K562 (cell line): ENCODE data around the gene RACK1. TPM values are rescaled to one million over a fixed set of nuclear protein-coding genes. Genes with fewer than 3 reads are reported as not detected.

Experiments
- ETV1 ChIP-seq: fragments of 450-650 bp; conservative IDR thresholded peaks from 2 replicates; pipeline ENCODE4 v1.6.1; 2016; ENCODE audit warnings: missing genetic modification characterization, control low read depth, low read depth, missing compliant biosample characterization
- HDAC1 ChIP-seq, 2 experiments: fragments of 450-650 bp; IDR thresholded peaks; 2 replicates each; pipeline ENCODE4 v1.6.1; 2016 to 2017; ENCODE audit warnings: inconsistent platforms in 1 of 2, mild to moderate bottlenecking in 1 of 2, moderate library complexity in 1 of 2
- HNRNPH1 ChIP-seq: fragments of 200-400 bp; formaldehyde crosslinking; optimal IDR thresholded peaks from 2 replicates; pipeline ENCODE3; 2017; ENCODE audit warnings: low read depth, mild to moderate bottlenecking, low read length, moderate library complexity
- NFRKB ChIP-seq: fragments of 450-650 bp; IDR thresholded peaks from 2 replicates; pipeline ENCODE4 v1.6.1; 2016; ENCODE audit warnings: low read depth
- SOX6 ChIP-seq: fragments of 450-650 bp; IDR thresholded peaks from 2 replicates; pipeline ENCODE4 v1.6.1; 2014; ENCODE audit warnings: mild to moderate bottlenecking
- STAT5A ChIP-seq: IDR thresholded peaks from 2 replicates; pipeline ENCODE4 v1.6.1; 2012; ENCODE audit warnings: low read length, inconsistent platforms, borderline replicate concordance
- TRIM28 ChIP-seq: fragments of 450-650 bp; IDR thresholded peaks from 2 replicates; pipeline ENCODE4 v1.6.1; 2017
- ZNF184 ChIP-seq: sonication (generic); formaldehyde crosslinking; IDR thresholded peaks from 2 replicates; pipeline ENCODE4 v1.5.0; 2020; ENCODE audit warnings: missing genetic modification reagents
- polyA plus RNA-seq, 8 experiments: library from polyadenylated mRNA; depleted of rRNA in 4 of 8; stranded (reverse) in 5 of 8; unstranded in 3 of 8; fragments of >200 nt; fragmentation: Nextera tagmentation in 2 of 8; fragmentation: Illumina TruSeq in 1 of 8; extraction: Ambion mirVana in 2 of 8; extraction: Trizol in 1 of 8; gene quantifications; 2 replicates each; pipeline versions ENCODE4 v1.2.1 to v1.2.3, GENCODE V29; 2011 to 2014; ENCODE audit warnings: inconsistent platforms in 1 of 8, missing spikeins in 1 of 8
- total RNA-seq, 7 experiments: library from RNA; depleted of rRNA in 6 of 7; stranded (reverse); fragments of >200 nt in 6 of 7; fragmentation: Illumina TruSeq in 2 of 7; extraction: Trizol in 2 of 7; gene quantifications; 2 replicates each; pipeline versions ENCODE4 v1.2.1 to v1.2.3, GENCODE V29; 2011 to 2021; ENCODE audit warnings: low replicate concordance in 1 of 7
- TF ChIP-seq, protein P1 (sequence below), 2 experiments: fragments of 450-650 bp in 1 of 2; sonication (generic) in 1 of 2; formaldehyde crosslinking in 1 of 2; IDR thresholded peaks; 2 replicates each; pipeline versions ENCODE4 v1.7.1 to v1.9.0; 2016 to 2022; ENCODE audit warnings: inconsistent platforms in 1 of 2, mild to moderate bottlenecking in 1 of 2, missing genetic modification reagents in 1 of 2
- TF ChIP-seq, protein P2 (sequence below): fragments of 450-650 bp; IDR thresholded peaks from 2 replicates; pipeline ENCODE4 v1.7.1; 2018; ENCODE audit warnings: mild to moderate bottlenecking, low read depth; ENCODE audit not compliant: partially characterized antibody
- TF ChIP-seq, protein P3 (sequence below), 2 experiments: fragments of 450-650 bp; IDR thresholded peaks; 2 replicates each; pipeline ENCODE4 v1.6.1; 2016

Gene RACK1
- total and polyA plus RNA-seq, 9 of the 15 experiments (the other 6 are each of a cell fraction or from before 2014, with no cell fraction given), result 2,303 to 5,311 (median 3,833) TPM

DNA sequence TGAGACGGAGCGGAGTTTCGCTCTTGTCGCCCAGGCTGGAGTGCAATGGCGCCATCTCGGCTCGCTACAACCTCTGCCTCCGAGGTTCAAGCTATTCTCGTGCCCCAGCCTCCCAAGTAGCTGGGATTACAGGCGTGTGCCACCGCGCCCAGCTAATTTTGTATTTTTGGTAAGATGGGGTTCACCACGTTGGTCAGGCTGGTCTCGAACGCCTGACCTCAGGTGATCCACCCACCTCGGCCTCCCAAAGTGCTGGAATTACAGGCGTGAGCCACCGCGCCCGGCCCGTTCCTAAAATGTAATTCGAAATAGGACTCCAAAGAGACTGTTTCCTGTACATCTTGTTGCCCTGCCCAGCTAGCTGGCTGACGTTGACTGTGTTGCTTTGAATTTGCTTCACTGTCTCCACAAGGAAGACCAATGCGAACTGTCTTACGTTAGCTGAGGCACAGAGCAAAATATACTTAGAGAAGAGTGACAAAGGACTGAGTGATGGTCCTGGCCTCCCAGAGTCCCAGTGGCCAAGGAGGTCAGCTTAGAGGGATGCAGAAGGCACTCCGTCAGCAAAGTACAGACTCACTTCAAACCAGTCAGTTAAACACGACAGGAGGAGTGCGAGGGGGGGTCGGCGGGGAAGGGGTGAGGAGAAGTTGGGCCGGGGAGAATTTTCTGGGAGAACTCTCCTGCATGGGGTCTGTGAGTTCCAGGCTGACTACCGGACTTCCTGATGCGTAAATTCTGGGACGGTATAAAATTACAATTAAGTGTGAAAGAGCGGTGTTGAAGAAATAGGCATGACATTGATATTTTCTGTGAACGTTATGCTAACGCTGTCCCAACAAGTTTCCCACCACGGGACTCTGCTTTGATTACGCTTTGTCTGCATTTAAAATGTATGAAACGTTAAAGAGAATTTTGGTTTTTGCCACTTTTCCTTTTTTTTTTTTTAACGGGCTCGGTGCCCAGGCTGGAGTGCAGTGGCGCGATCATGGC, 27.4 kb downstream of the RACK1 start (continued):
- TF ChIP-seq, protein P1, sequence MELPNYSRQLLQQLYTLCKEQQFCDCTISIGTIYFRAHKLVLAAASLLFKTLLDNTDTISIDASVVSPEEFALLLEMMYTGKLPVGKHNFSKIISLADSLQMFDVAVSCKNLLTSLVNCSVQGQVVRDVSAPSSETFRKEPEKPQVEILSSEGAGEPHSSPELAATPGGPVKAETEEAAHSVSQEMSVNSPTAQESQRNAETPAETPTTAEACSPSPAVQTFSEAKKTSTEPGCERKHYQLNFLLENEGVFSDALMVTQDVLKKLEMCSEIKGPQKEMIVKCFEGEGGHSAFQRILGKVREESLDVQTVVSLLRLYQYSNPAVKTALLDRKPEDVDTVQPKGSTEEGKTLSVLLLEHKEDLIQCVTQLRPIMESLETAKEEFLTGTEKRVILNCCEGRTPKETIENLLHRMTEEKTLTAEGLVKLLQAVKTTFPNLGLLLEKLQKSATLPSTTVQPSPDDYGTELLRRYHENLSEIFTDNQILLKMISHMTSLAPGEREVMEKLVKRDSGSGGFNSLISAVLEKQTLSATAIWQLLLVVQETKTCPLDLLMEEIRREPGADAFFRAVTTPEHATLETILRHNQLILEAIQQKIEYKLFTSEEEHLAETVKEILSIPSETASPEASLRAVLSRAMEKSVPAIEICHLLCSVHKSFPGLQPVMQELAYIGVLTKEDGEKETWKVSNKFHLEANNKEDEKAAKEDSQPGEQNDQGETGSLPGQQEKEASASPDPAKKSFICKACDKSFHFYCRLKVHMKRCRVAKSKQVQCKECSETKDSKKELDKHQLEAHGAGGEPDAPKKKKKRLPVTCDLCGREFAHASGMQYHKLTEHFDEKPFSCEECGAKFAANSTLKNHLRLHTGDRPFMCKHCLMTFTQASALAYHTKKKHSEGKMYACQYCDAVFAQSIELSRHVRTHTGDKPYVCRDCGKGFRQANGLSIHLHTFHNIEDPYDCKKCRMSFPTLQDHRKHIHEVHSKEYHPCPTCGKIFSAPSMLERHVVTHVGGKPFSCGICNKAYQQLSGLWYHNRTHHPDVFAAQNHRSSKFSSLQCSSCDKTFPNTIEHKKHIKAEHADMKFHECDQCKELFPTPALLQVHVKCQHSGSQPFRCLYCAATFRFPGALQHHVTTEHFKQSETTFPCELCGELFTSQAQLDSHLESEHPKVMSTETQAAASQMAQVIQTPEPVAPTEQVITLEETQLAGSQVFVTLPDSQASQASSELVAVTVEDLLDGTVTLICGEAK (IDR thresholded peaks at IDR 0.05), result peak; percentile 71
- TF ChIP-seq, protein P1 (CRISPR knock-in tag; IDR thresholded peaks at IDR 0.05), result no peak
- peak; percentile 38; the same call in 1 of the 2 replicates for TF ChIP-seq SOX6
- TF ChIP-seq NFRKB, result peak; percentile 56; the same call in 1 of the 2 replicates
- TF ChIP-seq TRIM28, result peak; percentile 95
- TF ChIP-seq HDAC1 (IDR thresholded peaks at IDR 0.05), result peak in 1 of 2 experiments; percentile 63; a peak in 1 of 4 replicates
- TF ChIP-seq ZNF184 (CRISPR knock-in tag), result no peak
- TF ChIP-seq, protein P2, sequence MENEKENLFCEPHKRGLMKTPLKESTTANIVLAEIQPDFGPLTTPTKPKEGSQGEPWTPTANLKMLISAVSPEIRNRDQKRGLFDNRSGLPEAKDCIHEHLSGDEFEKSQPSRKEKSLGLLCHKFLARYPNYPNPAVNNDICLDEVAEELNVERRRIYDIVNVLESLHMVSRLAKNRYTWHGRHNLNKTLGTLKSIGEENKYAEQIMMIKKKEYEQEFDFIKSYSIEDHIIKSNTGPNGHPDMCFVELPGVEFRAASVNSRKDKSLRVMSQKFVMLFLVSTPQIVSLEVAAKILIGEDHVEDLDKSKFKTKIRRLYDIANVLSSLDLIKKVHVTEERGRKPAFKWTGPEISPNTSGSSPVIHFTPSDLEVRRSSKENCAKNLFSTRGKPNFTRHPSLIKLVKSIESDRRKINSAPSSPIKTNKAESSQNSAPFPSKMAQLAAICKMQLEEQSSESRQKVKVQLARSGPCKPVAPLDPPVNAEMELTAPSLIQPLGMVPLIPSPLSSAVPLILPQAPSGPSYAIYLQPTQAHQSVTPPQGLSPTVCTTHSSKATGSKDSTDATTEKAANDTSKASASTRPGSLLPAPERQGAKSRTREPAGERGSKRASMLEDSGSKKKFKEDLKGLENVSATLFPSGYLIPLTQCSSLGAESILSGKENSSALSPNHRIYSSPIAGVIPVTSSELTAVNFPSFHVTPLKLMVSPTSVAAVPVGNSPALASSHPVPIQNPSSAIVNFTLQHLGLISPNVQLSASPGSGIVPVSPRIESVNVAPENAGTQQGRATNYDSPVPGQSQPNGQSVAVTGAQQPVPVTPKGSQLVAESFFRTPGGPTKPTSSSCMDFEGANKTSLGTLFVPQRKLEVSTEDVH, result peak; percentile 21
- TF ChIP-seq HNRNPH1, result no peak
- TF ChIP-seq, protein P3, sequence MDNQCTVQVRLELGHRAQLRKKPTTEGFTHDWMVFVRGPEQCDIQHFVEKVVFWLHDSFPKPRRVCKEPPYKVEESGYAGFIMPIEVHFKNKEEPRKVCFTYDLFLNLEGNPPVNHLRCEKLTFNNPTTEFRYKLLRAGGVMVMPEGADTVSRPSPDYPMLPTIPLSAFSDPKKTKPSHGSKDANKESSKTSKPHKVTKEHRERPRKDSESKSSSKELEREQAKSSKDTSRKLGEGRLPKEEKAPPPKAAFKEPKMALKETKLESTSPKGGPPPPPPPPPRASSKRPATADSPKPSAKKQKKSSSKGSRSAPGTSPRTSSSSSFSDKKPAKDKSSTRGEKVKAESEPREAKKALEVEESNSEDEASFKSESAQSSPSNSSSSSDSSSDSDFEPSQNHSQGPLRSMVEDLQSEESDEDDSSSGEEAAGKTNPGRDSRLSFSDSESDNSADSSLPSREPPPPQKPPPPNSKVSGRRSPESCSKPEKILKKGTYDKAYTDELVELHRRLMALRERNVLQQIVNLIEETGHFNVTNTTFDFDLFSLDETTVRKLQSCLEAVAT (IDR thresholded peaks at IDR 0.05), result peak; percentile 27 to 55; a peak in 1 of 4 replicates
- TF ChIP-seq ETV1 (tag), result 0 out of 2 replicates have a peak, but pooled peaks have one; percentile 8
- TF ChIP-seq STAT5A, result no peak
